HEK293 (cell line): Measurements from ENCODE around the gene C5orf34.

Experiments
- CTCF ChIA-PET: fragments of 350-600 bp; formaldehyde crosslinking; extraction: SDS; loops from one replicate; lab custom pipeline; 2021; ENCODE audit warnings: antibody characterized with exemption; lab: Yijun Ruan, JAX
- POLR2A ChIA-PET: fragments of 300-600 bp; formaldehyde crosslinking; extraction: SDS; loops from one replicate; lab custom pipeline; 2020; ENCODE audit warnings: antibody characterized with exemption, inconsistent platforms; lab: Yijun Ruan, JAX
- H3K27ac ChIP-seq: fragments of 200-500 bp; sonication (Bioruptor generic); 2 replicates; pipeline ENCODE4 v1.5.1; 2014; ENCODE audit warnings: low read depth, low read length, control low read depth, inconsistent platforms; ENCODE audit errors: extremely low read depth
- H3K36me3 ChIP-seq, 2 experiments: fragments of 200-500 bp in 1 of 2; sonication (Bioruptor generic) in 1 of 2; 1 replicate in 1 of 2; 2 replicates in 1 of 2; pipeline ENCODE4 v1.5.1; 2014 to 2017; ENCODE audit warnings: inconsistent platforms in 2 of 2, low read length in 2 of 2; ENCODE audit not compliant: control insufficient read depth in 2 of 2, insufficient read depth in 1 of 2
- H3K4me1 ChIP-seq: fragments of 200-500 bp; sonication (Bioruptor generic); 2 replicates; pipeline ENCODE4 v1.5.1; 2014; ENCODE audit warnings: mild to moderate bottlenecking, low read length, inconsistent platforms; ENCODE audit not compliant: control insufficient read depth, insufficient read depth
- H3K4me3 ChIP-seq: 2 replicates; pipeline ENCODE4 v1.5.1; 2011; ENCODE audit warnings: low read depth, mild to moderate bottlenecking, control low read depth, low read length, moderate library complexity
- H3K9me3 ChIP-seq: fragments of 200-500 bp; sonication (Bioruptor generic); 2 replicates; pipeline ENCODE4 v1.5.1; 2014; ENCODE audit warnings: low read depth, low read length, inconsistent platforms; ENCODE audit not compliant: control insufficient read depth, insufficient read depth
- ATF2 ChIP-seq: fragments of 450-650 bp; formaldehyde crosslinking; IDR thresholded peaks from 2 replicates; pipeline ENCODE4 v1.5.1; 2016; ENCODE audit warnings: missing biosample characterization, missing genetic modification characterization, low read depth
- KLF7 ChIP-seq: fragments of 450-650 bp; formaldehyde crosslinking; IDR thresholded peaks from 2 replicates; pipeline ENCODE4 v1.5.1; 2016; ENCODE audit warnings: missing biosample characterization, missing genetic modification characterization, borderline replicate concordance
- PRDM1 ChIP-seq: fragments of 450-650 bp; formaldehyde crosslinking; IDR thresholded peaks from 2 replicates; pipeline ENCODE4; 2016; ENCODE audit warnings: missing biosample characterization, missing genetic modification characterization
- REPIN1 ChIP-seq: fragments of 450-650 bp; formaldehyde crosslinking; IDR thresholded peaks from 2 replicates; pipeline ENCODE4 v1.5.1; 2017; ENCODE audit warnings: missing biosample characterization, missing genetic modification characterization, low read depth
- SCRT2 ChIP-seq: fragments of 450-650 bp; formaldehyde crosslinking; IDR thresholded peaks from 2 replicates; pipeline ENCODE4 v1.5.1; 2016; ENCODE audit warnings: missing biosample characterization, missing genetic modification characterization
- SP3 ChIP-seq: fragments of 450-650 bp; formaldehyde crosslinking; IDR thresholded peaks from 2 replicates; pipeline ENCODE4 v1.5.1; 2016; ENCODE audit warnings: missing biosample characterization, missing genetic modification characterization
- ZFHX2 ChIP-seq: fragments of 450-650 bp; formaldehyde crosslinking; conservative IDR thresholded peaks from 2 replicates; pipeline ENCODE4 v1.5.1; 2016; ENCODE audit warnings: missing biosample characterization, missing genetic modification characterization
- ZNF114 ChIP-seq: fragments of 450-650 bp; formaldehyde crosslinking; IDR thresholded peaks from 2 replicates; pipeline ENCODE4 v1.5.0; 2017; ENCODE audit warnings: missing biosample characterization, missing genetic modification characterization
- ZNF184 ChIP-seq: fragments of 450-650 bp; IDR thresholded peaks from 2 replicates; pipeline ENCODE4 v1.5.1; 2018; ENCODE audit warnings: missing biosample characterization, mild to moderate bottlenecking, missing genetic modification characterization
- ZNF24 ChIP-seq: fragments of 450-650 bp; formaldehyde crosslinking; IDR thresholded peaks from 2 replicates; pipeline ENCODE4 v1.5.1; 2016; ENCODE audit warnings: missing biosample characterization, missing genetic modification characterization
- ZNF26 ChIP-seq: fragments of 450-650 bp; formaldehyde crosslinking; IDR thresholded peaks from 2 replicates; pipeline ENCODE4 v1.5.1; 2016; ENCODE audit warnings: missing biosample characterization, missing genetic modification characterization
- ZNF311 ChIP-seq: fragments of 450-650 bp; formaldehyde crosslinking; IDR thresholded peaks from 2 replicates; pipeline ENCODE4 v1.5.1; 2017; ENCODE audit warnings: missing biosample characterization, missing genetic modification characterization, borderline replicate concordance
- ZNF404 ChIP-seq: fragments of 450-650 bp; formaldehyde crosslinking; IDR thresholded peaks from 2 replicates; pipeline ENCODE4 v1.5.1; 2017; ENCODE audit warnings: missing biosample characterization, missing genetic modification characterization
- ZNF423 ChIP-seq: fragments of 450-650 bp; formaldehyde crosslinking; IDR thresholded peaks from 2 replicates; pipeline ENCODE4 v1.5.1; 2016; ENCODE audit warnings: missing biosample characterization, missing genetic modification characterization
- ZNF426 ChIP-seq: fragments of 450-650 bp; formaldehyde crosslinking; IDR thresholded peaks from 2 replicates; pipeline ENCODE4 v1.5.1; 2017; ENCODE audit warnings: missing biosample characterization, missing genetic modification characterization, mild to moderate bottlenecking, inconsistent platforms, moderate library complexity
- ZNF501 ChIP-seq: fragments of 450-650 bp; formaldehyde crosslinking; IDR thresholded peaks from 2 replicates; pipeline ENCODE4 v1.5.1; 2016; ENCODE audit warnings: missing biosample characterization, missing genetic modification characterization
- ZNF529 ChIP-seq: fragments of 450-650 bp; formaldehyde crosslinking; IDR thresholded peaks from 2 replicates; pipeline ENCODE4 v1.5.1; 2017; ENCODE audit warnings: missing genetic modification characterization, missing biosample characterization; ENCODE audit not compliant: insufficient replicate concordance
- ZNF560 ChIP-seq: fragments of 450-650 bp; formaldehyde crosslinking; IDR thresholded peaks from 2 replicates; pipeline ENCODE4 v1.5.1; 2017; ENCODE audit warnings: missing biosample characterization, missing genetic modification characterization, borderline replicate concordance
- ZNF610 ChIP-seq: fragments of 450-650 bp; formaldehyde crosslinking; IDR thresholded peaks from 2 replicates; pipeline ENCODE4 v1.5.1; 2016; ENCODE audit warnings: missing biosample characterization, missing genetic modification characterization, borderline replicate concordance
- ZNF623 ChIP-seq: fragments of 450-650 bp; formaldehyde crosslinking; IDR thresholded peaks from 2 replicates; pipeline ENCODE4 v1.5.1; 2016; ENCODE audit warnings: missing biosample characterization, missing genetic modification characterization
- ZNF626 ChIP-seq: fragments of 450-650 bp; sonication (Bioruptor Pico); formaldehyde crosslinking; IDR thresholded peaks from 2 replicates; pipeline ENCODE4 v1.5.1; 2018; ENCODE audit warnings: missing biosample characterization, missing genetic modification characterization, inconsistent platforms
- ZNF658 ChIP-seq: fragments of 450-650 bp; formaldehyde crosslinking; IDR thresholded peaks from 2 replicates; pipeline ENCODE4; 2016; ENCODE audit warnings: missing biosample characterization, missing genetic modification characterization
- ZNF791 ChIP-seq: fragments of 450-650 bp; formaldehyde crosslinking; IDR thresholded peaks from 2 replicates; pipeline ENCODE4 v1.5.1; 2016; ENCODE audit warnings: missing biosample characterization, missing genetic modification characterization

Gene C5orf34

GRCh38 chr5:43497311-43498104 is 17.4 kb downstream of the C5orf34 start:
- H3K36me3 ChIP-seq, result peaks cover 35 to 36% of the 10 kb centered on the region in 2 experiments
- H3K27ac ChIP-seq, result no peak overlapping the region
- H3K4me1 ChIP-seq, result no peaks in the 10 kb centered on the region
- CTCF ChIA-PET, result interaction anchor here (0.6 to 1.4 kb wide), 6 partner anchors 10 to 191 kb away, joined by 3 to 8 read pairs (median 3); partner anchors contain the start of gene TMEM267
- H3K9me3 ChIP-seq, result no peaks in the 10 kb centered on the region
- POLR2A ChIA-PET, result interaction anchor here (1.3 kb wide), 2 partner anchors 13 to 18 kb away, joined by 3 to 12 read pairs; partner anchors contain the start of genes C5orf34 and TMEM267
- TF ChIP-seq ZNF560 (tag by site-specific recombination), result no peak
- TF ChIP-seq ZNF24 (tag by site-specific recombination), result no peak
- no peak for TF ChIP-seq SP3 (tag by site-specific recombination)
- TF ChIP-seq ZNF501 (tag by site-specific recombination), result no peak
- no peak for TF ChIP-seq REPIN1
- TF ChIP-seq ZNF26 (tag by site-specific recombination), result no peak
- no peak for TF ChIP-seq ZNF626 (tag by site-specific recombination)
- TF ChIP-seq SCRT2 (tag by site-specific recombination), result no peak
- TF ChIP-seq, all 188 proteins: peak for 0
- H3K4me3 ChIP-seq, result no peak overlapping the region

GRCh38 chr5:43491326-43491725 is 23.6 kb downstream of the C5orf34 start:
- ChIA-PET POLR2A (no interaction called here), CTCF (no interaction called here)
- TF ChIP-seq ZNF791 (tag by site-specific recombination) (no peak), ZNF114 (tag by site-specific recombination) (no peak), ZNF658 (tag by site-specific recombination) (no peak), ATF2 (tag by site-specific recombination) (no peak), ZNF610 (no peak), ZNF311 (tag by site-specific recombination) (no peak), PRDM1 (no peak), ZNF423 (tag by site-specific recombination) (no peak), ZNF623 (tag by site-specific recombination) (no peak), ZFHX2 (no peak), ZNF184 (tag by site-specific recombination) (no peak), KLF7 (tag by site-specific recombination) (no peak), ZNF529 (no peak), ZNF426 (tag by site-specific recombination) (no peak), ZNF404 (tag by site-specific recombination) (no peak)
- Histone ChIP-seq H3K36me3 (peaks cover 41 to 67% of the 10 kb centered on the region in 2 experiments), H3K4me1 (no peaks in the 10 kb centered on the region), H3K27ac (no peak overlapping the region), H3K9me3 (no peaks in the 10 kb centered on the region), H3K4me3 (no peak overlapping the region)
